Stimulated activated naive B cell treated with anti-CD40 and anti-IgM and Interleukin-4, amounts not matched to agents 10 μg/mL and 1 μg/mL and 100 μg/mL, for 72 hours (primary cell): ENCODE measurements around the gene BRICD5.

Experiments used
- ATAC-seq, 2 donors: fragments of 150-1000 bp; cut with Tn5 transposase; replicated peaks; 2 replicates each; pipeline ENCODE4 v1.10.0; 2021; ENCODE audit warnings: moderate library complexity in 1 of 2
- DNase-seq: peaks from one replicate; pipeline ENCODE4 v3.0.0; 2021
- H3K27ac Mint-ChIP-seq: one replicate; pipeline ENCODE4 v1.8.0; 2022; ENCODE audit warnings: mild to moderate bottlenecking, mixed read lengths
- H3K27me3 Mint-ChIP-seq, 2 donors: one replicate each; pipeline ENCODE4 v1.8.0; 2022; ENCODE audit warnings: mixed read lengths in 2 of 2
- H3K36me3 Mint-ChIP-seq, 2 donors: one replicate each; pipeline ENCODE4 v1.8.0; 2022; ENCODE audit warnings: mixed read lengths in 2 of 2, mild to moderate bottlenecking in 1 of 2
- H3K4me1 Mint-ChIP-seq, 2 donors: one replicate each; pipeline ENCODE4 v1.8.0; 2022; ENCODE audit warnings: mixed read lengths in 2 of 2, mild to moderate bottlenecking in 1 of 2
- H3K4me3 Mint-ChIP-seq, 2 donors: one replicate each; pipeline ENCODE4 v1.8.0; 2022; ENCODE audit warnings: mild to moderate bottlenecking in 2 of 2, mixed read lengths in 2 of 2, moderate library complexity in 1 of 2
- H3K9me3 Mint-ChIP-seq, 2 donors: one replicate each; pipeline ENCODE4 v1.8.0; 2022; ENCODE audit warnings: mixed read lengths in 2 of 2, mild to moderate bottlenecking in 1 of 2

Gene BRICD5

GRCh38 chr16:2194852-2195321 is 15.8 kb downstream of the BRICD5 start:
- peak overlapping the region in 1 of 2 donors; percentile 26 for H3K4me3 Mint-ChIP-seq
- H3K9me3 Mint-ChIP-seq: no peaks in the 10 kb centered on the region
- no peaks in the 10 kb centered on the region for H3K36me3 Mint-ChIP-seq
- H3K4me1 Mint-ChIP-seq: peaks cover 6 to 20% of the 10 kb centered on the region in 2 donors
- ATAC-seq: peak; percentile 72 to 73
- peaks cover 48 to 63% of the 10 kb centered on the region in 2 donors for H3K27me3 Mint-ChIP-seq
- peak; percentile 24 for DNase-seq
- H3K27ac Mint-ChIP-seq: no peak overlapping the region

- ATAC-seq (no peak), DNase-seq (no peak)
- Mint-ChIP-seq H3K4me1 (peaks cover 6 to 20% of the 10 kb centered on the region in 2 donors), H3K9me3 (no peaks in the 10 kb centered on the region), H3K4me3 (no peak overlapping the region), H3K36me3 (no peaks in the 10 kb centered on the region), H3K27me3 (peaks cover 47 to 59% of the 10 kb centered on the region in 2 donors), H3K27ac (no peak overlapping the region)
Observed at GRCh38 chr16:2194166-2194834, 16.4 kb downstream of the BRICD5 start.

- H3K4me1 Mint-ChIP-seq: peaks cover 6 to 15% of the 10 kb centered on the region in 2 donors
- H3K27me3 Mint-ChIP-seq: peaks cover 28 to 38% of the 10 kb centered on the region in 2 donors
- no peaks in the 10 kb centered on the region for H3K36me3 Mint-ChIP-seq
- no peak overlapping the region for H3K4me3 Mint-ChIP-seq
- no peak overlapping the region for H3K27ac Mint-ChIP-seq
- ATAC-seq (no peak), DNase-seq (no peak)
- H3K9me3 Mint-ChIP-seq: no peaks in the 10 kb centered on the region
Observed at GRCh38 chr16:2191446-2191706, 19.3 kb downstream of the BRICD5 start.

- no peaks in the 10 kb centered on the region for H3K9me3 Mint-ChIP-seq
- H3K4me3 Mint-ChIP-seq: no peak overlapping the region
- no peak overlapping the region for H3K27ac Mint-ChIP-seq
- H3K4me1 Mint-ChIP-seq: peaks cover 6 to 15% of the 10 kb centered on the region in 2 donors
- ATAC-seq (no peak), DNase-seq (no peak)
- no peaks in the 10 kb centered on the region for H3K36me3 Mint-ChIP-seq
- peaks cover 28 to 38% of the 10 kb centered on the region in 2 donors for H3K27me3 Mint-ChIP-seq
Observed at GRCh38 chr16:2190659-2191445, 19.8 kb downstream of the BRICD5 start.

GRCh38 chr16:2190002-2190658 is 20.5 kb downstream of the BRICD5 start:
- Mint-ChIP-seq H3K27ac (no peak overlapping the region), H3K36me3 (no peaks in the 10 kb centered on the region), H3K4me3 (no peak overlapping the region), H3K4me1 (peaks cover 4 to 8% of the 10 kb centered on the region in 2 donors), H3K27me3 (peaks cover 26 to 31% of the 10 kb centered on the region in 2 donors), H3K9me3 (no peaks in the 10 kb centered on the region)
- DNase-seq: no peak
- no peak for ATAC-seq

- H3K4me3 Mint-ChIP-seq: no peak overlapping the region
- DNase-seq (no peak), ATAC-seq (no peak)
- no peaks in the 10 kb centered on the region for H3K36me3 Mint-ChIP-seq
- peaks cover 20 to 23% of the 10 kb centered on the region in 2 donors for H3K27me3 Mint-ChIP-seq
- no peaks in the 10 kb centered on the region for H3K9me3 Mint-ChIP-seq
- peaks cover under 1 to 1% of the 10 kb centered on the region in 2 donors for H3K4me1 Mint-ChIP-seq
- no peak overlapping the region for H3K27ac Mint-ChIP-seq
Observed at GRCh38 chr16:2189252-2189893, 21.3 kb downstream of the BRICD5 start.

GRCh38 chr16:2188395-2188794 is 22.3 kb downstream of the BRICD5 start:
- Mint-ChIP-seq H3K36me3 (no peaks in the 10 kb centered on the region), H3K27me3 (peaks cover 12 to 13% of the 10 kb centered on the region in 2 donors), H3K4me1 (peaks cover 0 to 3% of the 10 kb centered on the region in 2 donors), H3K9me3 (no peaks in the 10 kb centered on the region), H3K4me3 (no peak overlapping the region), H3K27ac (peak overlapping the region; percentile 31)
- ATAC-seq (no peak), DNase-seq (no peak)

- Mint-ChIP-seq H3K27ac (no peak overlapping the region), H3K4me1 (peaks cover 0 to 5% of the 10 kb centered on the region in 2 donors), H3K36me3 (peaks cover 1 to 3% of the 10 kb centered on the region in 2 donors), H3K9me3 (no peaks in the 10 kb centered on the region), H3K27me3 (peaks cover 1 to 5% of the 10 kb centered on the region in 2 donors), H3K4me3 (no peak overlapping the region)
- DNase-seq (no peak), ATAC-seq (no peak)
Observed at GRCh38 chr16:2187212-2187611, 23.5 kb downstream of the BRICD5 start.

- Mint-ChIP-seq H3K4me3 (no peak overlapping the region), H3K36me3 (peaks cover 5% of the 10 kb centered on the region in 2 donors), H3K27ac (no peak overlapping the region), H3K9me3 (no peaks in the 10 kb centered on the region), H3K27me3 (peaks cover 0 to under 1% of the 10 kb centered on the region in 2 donors), H3K4me1 (peaks cover 0 to 5% of the 10 kb centered on the region in 2 donors)
- ATAC-seq: no peak
- no peak for DNase-seq
Observed at GRCh38 chr16:2186505-2186904, 24.2 kb downstream of the BRICD5 start.

GRCh38 chr16:2186064-2186463 is 24.6 kb downstream of the BRICD5 start:
- DNase-seq: no peak
- Mint-ChIP-seq H3K27me3 (no peaks in the 10 kb centered on the region), H3K4me3 (no peak overlapping the region), H3K27ac (no peak overlapping the region), H3K36me3 (peaks cover 5% of the 10 kb centered on the region in 2 donors), H3K4me1 (peaks cover 0 to 5% of the 10 kb centered on the region in 2 donors), H3K9me3 (no peaks in the 10 kb centered on the region)
- no peak for ATAC-seq

- ATAC-seq: no peak
- DNase-seq: no peak
- peaks cover 0 to 5% of the 10 kb centered on the region in 2 donors for H3K4me1 Mint-ChIP-seq
- no peak overlapping the region for H3K4me3 Mint-ChIP-seq
- no peak overlapping the region for H3K27ac Mint-ChIP-seq
- no peaks in the 10 kb centered on the region for H3K9me3 Mint-ChIP-seq
- no peaks in the 10 kb centered on the region for H3K27me3 Mint-ChIP-seq
- H3K36me3 Mint-ChIP-seq: peaks cover 5% of the 10 kb centered on the region in 2 donors
Observed at GRCh38 chr16:2184962-2185361, 25.7 kb downstream of the BRICD5 start.

GRCh38 chr16:2184346-2184745 is 26.3 kb downstream of the BRICD5 start:
- no peaks in the 10 kb centered on the region for H3K9me3 Mint-ChIP-seq
- peaks cover 0 to 5% of the 10 kb centered on the region in 2 donors for H3K4me1 Mint-ChIP-seq
- no peak for ATAC-seq
- peaks cover 5 to 7% of the 10 kb centered on the region in 2 donors for H3K36me3 Mint-ChIP-seq
- peaks cover 0 to 3% of the 10 kb centered on the region in 2 donors for H3K27me3 Mint-ChIP-seq
- DNase-seq: no peak
- no peak overlapping the region for H3K4me3 Mint-ChIP-seq
- no peak overlapping the region for H3K27ac Mint-ChIP-seq

GRCh38 chr16:2183671-2184070 is 27.0 kb downstream of the BRICD5 start:
- Mint-ChIP-seq H3K27me3 (peaks cover 0 to 5% of the 10 kb centered on the region in 2 donors), H3K4me3 (no peak overlapping the region)
- peak in 1 of 2 donors; percentile 15 for ATAC-seq

GRCh38 chr16:2181952-2182351 is 28.7 kb downstream of the BRICD5 start:
- peaks cover 0 to 7% of the 10 kb centered on the region in 2 donors for H3K4me1 Mint-ChIP-seq
- H3K9me3 Mint-ChIP-seq: no peaks in the 10 kb centered on the region
- ATAC-seq (no peak), DNase-seq (no peak)
- H3K36me3 Mint-ChIP-seq: peaks cover 10 to 16% of the 10 kb centered on the region in 2 donors
- no peak overlapping the region for H3K27ac Mint-ChIP-seq
- peaks cover 0 to 5% of the 10 kb centered on the region in 2 donors for H3K27me3 Mint-ChIP-seq
- no peak overlapping the region for H3K4me3 Mint-ChIP-seq

More at GRCh38 chr16:2183671-2184070, 27.0 kb downstream of the BRICD5 start:
- no peaks in the 10 kb centered on the region for H3K9me3 Mint-ChIP-seq
- no peak for DNase-seq
- H3K27ac Mint-ChIP-seq: no peak overlapping the region
- H3K36me3 Mint-ChIP-seq: peaks cover 5 to 8% of the 10 kb centered on the region in 2 donors
- peaks cover 0 to 5% of the 10 kb centered on the region in 2 donors for H3K4me1 Mint-ChIP-seq
